ENCODE data around the gene TMIGD1.

The TMIGD1 gene

DNA sequence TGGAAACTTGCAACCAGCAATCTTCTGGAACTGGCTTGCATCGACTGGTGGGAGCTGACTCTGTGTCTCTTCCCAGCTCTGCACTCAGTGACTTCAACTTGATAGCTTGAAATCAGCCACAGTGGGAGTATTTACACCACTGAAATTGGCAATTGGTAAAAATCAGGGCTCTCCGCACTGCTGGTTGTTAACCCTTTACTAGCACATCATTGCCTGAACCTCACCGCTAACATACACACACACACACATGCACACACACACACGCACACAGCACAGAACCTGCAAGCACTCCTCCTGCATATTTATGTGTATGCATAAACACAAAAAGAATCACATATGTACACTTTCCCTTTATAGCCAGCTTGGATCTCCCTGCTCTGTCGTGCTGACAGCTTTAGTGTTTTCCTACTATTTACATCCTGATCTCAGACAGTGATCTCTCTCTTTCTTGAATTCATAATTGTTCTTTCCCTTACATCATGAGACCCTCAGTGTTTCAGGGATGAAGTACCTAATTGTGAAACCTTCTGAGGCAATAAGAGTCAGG, 7.9 kb upstream of the TMIGD1 start:
- no peak overlapping the region for H3K4me3 ChIP-seq (ENCODE audit: low read depth, low read length)
- in situ Hi-C loops (cut with HindIII; ENCODE audit: low sequenced_read_pairs) = no loop called here
- TF ChIP-seq, protein P1, sequence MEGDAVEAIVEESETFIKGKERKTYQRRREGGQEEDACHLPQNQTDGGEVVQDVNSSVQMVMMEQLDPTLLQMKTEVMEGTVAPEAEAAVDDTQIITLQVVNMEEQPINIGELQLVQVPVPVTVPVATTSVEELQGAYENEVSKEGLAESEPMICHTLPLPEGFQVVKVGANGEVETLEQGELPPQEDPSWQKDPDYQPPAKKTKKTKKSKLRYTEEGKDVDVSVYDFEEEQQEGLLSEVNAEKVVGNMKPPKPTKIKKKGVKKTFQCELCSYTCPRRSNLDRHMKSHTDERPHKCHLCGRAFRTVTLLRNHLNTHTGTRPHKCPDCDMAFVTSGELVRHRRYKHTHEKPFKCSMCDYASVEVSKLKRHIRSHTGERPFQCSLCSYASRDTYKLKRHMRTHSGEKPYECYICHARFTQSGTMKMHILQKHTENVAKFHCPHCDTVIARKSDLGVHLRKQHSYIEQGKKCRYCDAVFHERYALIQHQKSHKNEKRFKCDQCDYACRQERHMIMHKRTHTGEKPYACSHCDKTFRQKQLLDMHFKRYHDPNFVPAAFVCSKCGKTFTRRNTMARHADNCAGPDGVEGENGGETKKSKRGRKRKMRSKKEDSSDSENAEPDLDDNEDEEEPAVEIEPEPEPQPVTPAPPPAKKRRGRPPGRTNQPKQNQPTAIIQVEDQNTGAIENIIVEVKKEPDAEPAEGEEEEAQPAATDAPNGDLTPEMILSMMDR (IDR thresholded peaks at IDR 0.05; ENCODE audit: low read depth, low read length, missing control alignments) = no peak
- no peak for DNase-seq (ENCODE audit: low read depth)

DNA sequence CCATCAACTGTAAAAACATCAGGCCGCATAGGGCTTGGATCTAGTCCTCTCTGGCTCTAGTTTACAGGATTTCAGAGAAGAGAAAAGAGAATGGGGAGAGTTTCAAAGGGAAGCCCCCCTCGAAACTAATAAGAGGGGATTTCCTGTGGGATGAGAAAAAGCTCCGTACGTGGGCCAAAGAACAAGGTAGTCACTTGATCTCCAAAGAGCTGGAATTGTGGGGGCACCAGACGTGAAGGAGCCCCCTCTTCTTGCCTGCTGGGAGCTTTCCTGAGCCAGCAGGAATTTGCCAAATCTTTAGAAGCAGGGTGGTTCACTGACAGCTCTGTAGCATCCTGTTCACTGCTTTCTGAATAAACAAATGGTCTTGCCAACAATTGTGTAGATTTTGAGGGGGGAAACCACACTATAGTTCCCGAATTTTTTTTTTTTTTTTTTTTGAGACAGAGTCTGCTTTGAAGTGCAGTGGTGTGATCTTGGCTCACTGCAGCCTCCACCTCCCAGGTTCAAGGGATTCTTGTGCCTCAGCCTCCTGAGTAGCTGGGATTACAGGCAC, 7.0 kb upstream of the TMIGD1 start:
- in situ Hi-C loops (cut with HindIII; ENCODE audit: low sequenced_read_pairs) = no loop called here
- no peak overlapping the region for H3K4me3 ChIP-seq (ENCODE audit: low read depth, low read length)
- peak; percentile 23 for DNase-seq (ENCODE audit: low read depth)
- TF ChIP-seq, protein P1 (IDR thresholded peaks at IDR 0.05; ENCODE audit: low read depth, low read length, missing control alignments) = no peak

DNA sequence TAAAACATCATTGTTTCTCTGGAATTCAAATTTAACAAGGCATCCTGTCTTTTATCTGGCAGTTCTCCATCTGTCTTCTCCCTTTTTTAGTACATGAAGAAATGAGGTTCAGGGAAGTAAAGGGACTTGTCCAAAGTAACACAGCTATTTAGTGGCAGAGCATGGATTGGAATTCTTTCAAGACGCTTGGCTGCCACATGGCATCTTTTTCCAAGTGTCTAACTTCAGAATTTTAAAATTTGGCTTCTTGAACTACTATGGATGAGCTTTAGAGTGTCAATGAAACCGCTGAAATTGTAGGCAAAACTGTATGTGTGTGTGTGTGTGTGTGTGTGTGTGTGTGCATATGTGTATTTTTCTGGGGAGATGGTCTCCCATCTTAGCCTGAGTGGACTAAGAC, 5.2 kb upstream of the TMIGD1 start:
- in situ Hi-C loops (cut with HindIII; ENCODE audit: low sequenced_read_pairs) = no loop called here
- no peak for DNase-seq (ENCODE audit: low read depth)
- H3K4me3 ChIP-seq (ENCODE audit: low read depth, low read length) = no peak overlapping the region
- TF ChIP-seq, protein P1 (IDR thresholded peaks at IDR 0.05; ENCODE audit: low read depth, low read length, missing control alignments) = no peak

DNA sequence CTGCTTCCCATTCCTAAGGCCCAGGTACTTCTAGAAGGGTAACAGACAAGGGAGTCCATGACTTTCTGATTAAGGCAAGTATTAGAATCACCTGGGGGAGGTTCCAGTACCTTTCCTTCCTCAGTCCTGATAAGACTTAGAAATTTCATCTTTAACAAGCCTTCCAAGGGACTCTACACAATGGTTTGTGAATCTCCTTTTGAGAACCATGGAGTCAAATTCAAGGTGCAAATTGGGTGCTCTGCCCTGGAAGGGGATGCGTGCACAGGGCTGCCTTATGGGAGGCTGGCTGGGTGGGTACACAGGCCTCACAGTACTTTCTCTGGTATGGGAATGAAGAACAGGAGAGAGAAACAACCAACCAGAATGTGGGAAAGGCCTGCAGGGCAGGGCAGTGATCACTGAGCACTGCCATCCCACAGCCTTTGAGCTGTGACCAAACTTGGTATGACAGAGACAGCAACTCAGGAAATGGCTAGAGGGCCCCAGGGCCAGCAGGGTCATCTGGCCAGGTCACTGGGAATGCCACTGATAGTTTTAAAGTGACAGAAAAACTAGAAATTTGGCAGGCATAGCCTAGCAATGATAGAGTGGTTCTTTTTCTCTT, 3.6 kb upstream of the TMIGD1 start:
- TF ChIP-seq, protein P1 (IDR thresholded peaks at IDR 0.05; ENCODE audit: low read depth, low read length, missing control alignments) = no peak
- in situ Hi-C loops (cut with HindIII; ENCODE audit: low sequenced_read_pairs) = no loop called here
- no peak overlapping the region for H3K4me3 ChIP-seq (ENCODE audit: low read depth, low read length)
- DNase-seq (ENCODE audit: low read depth) = no peak

DNA sequence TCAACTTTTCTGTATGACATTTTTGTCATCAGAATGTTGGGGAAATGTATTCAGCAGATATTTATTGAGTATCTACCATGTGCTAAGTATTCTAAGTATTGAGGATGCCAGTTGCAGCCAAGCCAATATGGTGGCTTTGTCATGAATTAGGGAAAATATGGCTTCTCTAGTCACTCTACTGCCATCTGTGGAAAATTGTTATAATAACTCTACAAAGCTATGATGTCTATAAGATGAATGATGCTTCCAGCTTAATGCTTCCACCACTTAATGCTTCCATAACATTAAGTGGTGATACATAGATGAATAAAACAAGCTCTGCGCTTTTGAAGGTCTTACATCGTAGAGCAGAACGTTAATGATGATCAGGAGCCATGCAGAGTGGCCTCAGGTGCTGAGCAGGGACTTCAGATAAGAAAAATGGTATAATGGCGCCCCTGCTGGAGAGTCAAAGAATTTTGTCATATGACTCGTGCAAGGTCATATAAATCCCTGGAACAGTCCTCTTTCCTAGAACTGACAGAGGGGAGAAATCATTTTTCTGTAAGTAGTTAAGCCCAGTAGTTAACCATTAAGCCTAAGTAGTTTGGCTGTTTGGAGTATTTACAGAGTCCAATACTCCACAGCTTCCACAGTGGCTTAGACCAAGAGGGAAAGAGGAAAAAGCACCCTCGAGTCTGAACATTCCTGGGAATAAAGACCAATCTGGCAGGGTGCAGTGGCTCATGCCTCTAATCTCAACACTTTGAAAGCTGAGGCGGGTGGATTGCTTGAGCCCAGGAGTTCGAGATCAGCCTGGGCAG, 2.7 kb upstream of the TMIGD1 start:
- in situ Hi-C loops (cut with HindIII; ENCODE audit: low sequenced_read_pairs) = no loop called here
- DNase-seq (ENCODE audit: low read depth) = no peak
- TF ChIP-seq, protein P1 (IDR thresholded peaks at IDR 0.05; ENCODE audit: low read depth, low read length, missing control alignments) = peak; percentile 44
- H3K4me3 ChIP-seq (ENCODE audit: low read depth, low read length) = no peak overlapping the region

DNA sequence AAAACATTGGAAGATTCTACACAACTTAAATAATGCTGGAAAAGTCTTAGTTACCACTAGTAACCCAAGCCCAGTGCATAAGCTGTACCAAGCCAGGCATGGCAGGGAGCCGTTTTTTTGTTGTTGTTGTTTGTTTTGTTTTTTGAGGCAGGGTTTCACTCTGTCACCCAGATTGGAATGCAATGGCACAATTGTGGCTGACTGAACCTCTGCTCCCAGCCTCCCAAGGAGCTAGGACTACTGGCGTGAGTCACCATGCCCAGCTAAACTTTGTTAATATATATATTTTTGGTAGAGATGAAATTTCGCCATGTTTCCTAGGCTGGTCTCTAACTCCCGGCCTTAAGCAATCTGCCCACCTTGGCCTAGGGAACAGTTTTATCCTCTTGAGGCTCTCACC, 564 bp upstream of the TMIGD1 start:
- TF ChIP-seq, protein P1 (IDR thresholded peaks at IDR 0.05; ENCODE audit: low read depth, low read length, missing control alignments) = no peak
- in situ Hi-C loops (cut with HindIII; ENCODE audit: low sequenced_read_pairs) = no loop called here
- no peak overlapping the region for H3K4me3 ChIP-seq (ENCODE audit: low read depth, low read length)
- no peak for DNase-seq (ENCODE audit: low read depth)
